ENCODE data around the gene PRDM16. TPM values are rescaled to one million over a fixed set of nuclear protein-coding genes. Genes with fewer than 3 reads are reported as not detected.

Gene PRDM16
- total RNA-seq, 1 experiment from 2014 or later, result 22.3 TPM

DNA sequence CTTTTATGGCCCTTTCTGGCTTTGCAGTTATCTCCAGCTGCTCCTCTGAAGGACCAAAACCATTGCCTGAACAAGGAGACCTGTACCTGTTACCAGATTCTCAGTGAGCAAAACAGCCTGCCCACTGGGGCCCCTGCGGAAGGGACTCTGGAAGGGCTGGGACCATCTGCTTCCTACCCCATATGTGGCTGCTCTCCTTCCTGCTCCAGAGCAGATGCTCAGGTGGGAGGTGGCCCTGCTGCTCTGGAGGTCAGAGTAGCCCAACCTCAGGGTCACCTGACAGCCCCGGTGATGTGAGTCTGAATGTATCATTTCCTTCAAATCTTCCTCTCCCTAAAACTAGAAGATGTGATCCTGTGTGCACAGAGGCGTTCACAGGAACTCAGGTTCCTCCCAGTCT, 33.6 kb downstream of the PRDM16 start:
- ATAC-seq, result no peak
- no peaks in the 10 kb centered on the region for H3K27me3 ChIP-seq (ENCODE audit: control insufficient read depth, insufficient read depth, low read length)
- intact Hi-C loops (cut with micrococcal nuclease; ENCODE audit: unreplicated experiment) (no loop called here), in situ Hi-C loops (cut with HindIII; ENCODE audit: low pct_unique_long_range_greater_than_20kb, low sequenced_read_pairs) (no loop called here)
- H3K4me3 ChIP-seq (ENCODE audit: low read depth in 2 of 2, low read length in 2 of 2), result no peak overlapping the region
- no peaks in the 10 kb centered on the region for H3K4me1 ChIP-seq (ENCODE audit: control insufficient read depth, insufficient read depth, low read length)
- no peaks in the 10 kb centered on the region for H3K36me3 ChIP-seq (ENCODE audit: control insufficient read depth, insufficient read depth, low read length)
- H3K9me3 ChIP-seq (ENCODE audit: control insufficient read depth, insufficient read depth, low read depth, low read length), result no peaks in the 10 kb centered on the region
- ChIA-PET CTCF (no interaction called here), POLR2A (no interaction called here)
- DNase-seq (ENCODE audit: low read depth, low spot score), result no peak
- no peak for TF ChIP-seq SIN3A (IDR thresholded peaks at IDR 0.05; ENCODE audit: borderline replicate concordance, insufficient read depth, low read depth, low read length)
- TF ChIP-seq, protein P1, sequence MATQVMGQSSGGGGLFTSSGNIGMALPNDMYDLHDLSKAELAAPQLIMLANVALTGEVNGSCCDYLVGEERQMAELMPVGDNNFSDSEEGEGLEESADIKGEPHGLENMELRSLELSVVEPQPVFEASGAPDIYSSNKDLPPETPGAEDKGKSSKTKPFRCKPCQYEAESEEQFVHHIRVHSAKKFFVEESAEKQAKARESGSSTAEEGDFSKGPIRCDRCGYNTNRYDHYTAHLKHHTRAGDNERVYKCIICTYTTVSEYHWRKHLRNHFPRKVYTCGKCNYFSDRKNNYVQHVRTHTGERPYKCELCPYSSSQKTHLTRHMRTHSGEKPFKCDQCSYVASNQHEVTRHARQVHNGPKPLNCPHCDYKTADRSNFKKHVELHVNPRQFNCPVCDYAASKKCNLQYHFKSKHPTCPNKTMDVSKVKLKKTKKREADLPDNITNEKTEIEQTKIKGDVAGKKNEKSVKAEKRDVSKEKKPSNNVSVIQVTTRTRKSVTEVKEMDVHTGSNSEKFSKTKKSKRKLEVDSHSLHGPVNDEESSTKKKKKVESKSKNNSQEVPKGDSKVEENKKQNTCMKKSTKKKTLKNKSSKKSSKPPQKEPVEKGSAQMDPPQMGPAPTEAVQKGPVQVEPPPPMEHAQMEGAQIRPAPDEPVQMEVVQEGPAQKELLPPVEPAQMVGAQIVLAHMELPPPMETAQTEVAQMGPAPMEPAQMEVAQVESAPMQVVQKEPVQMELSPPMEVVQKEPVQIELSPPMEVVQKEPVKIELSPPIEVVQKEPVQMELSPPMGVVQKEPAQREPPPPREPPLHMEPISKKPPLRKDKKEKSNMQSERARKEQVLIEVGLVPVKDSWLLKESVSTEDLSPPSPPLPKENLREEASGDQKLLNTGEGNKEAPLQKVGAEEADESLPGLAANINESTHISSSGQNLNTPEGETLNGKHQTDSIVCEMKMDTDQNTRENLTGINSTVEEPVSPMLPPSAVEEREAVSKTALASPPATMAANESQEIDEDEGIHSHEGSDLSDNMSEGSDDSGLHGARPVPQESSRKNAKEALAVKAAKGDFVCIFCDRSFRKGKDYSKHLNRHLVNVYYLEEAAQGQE (IDR thresholded peaks at IDR 0.05; ENCODE audit: insufficient read depth in 1 of 2, low read depth in 2 of 2, low read length in 1 of 2), result no peak
- TF ChIP-seq TCF7L2 (IDR thresholded peaks at IDR 0.05; ENCODE audit: low read depth, low read length), result no peak
- no peak for TF ChIP-seq POLR2AphosphoS5 (IDR thresholded peaks at IDR 0.05; ENCODE audit: low read depth, low read length)
- TF ChIP-seq, protein P2, sequence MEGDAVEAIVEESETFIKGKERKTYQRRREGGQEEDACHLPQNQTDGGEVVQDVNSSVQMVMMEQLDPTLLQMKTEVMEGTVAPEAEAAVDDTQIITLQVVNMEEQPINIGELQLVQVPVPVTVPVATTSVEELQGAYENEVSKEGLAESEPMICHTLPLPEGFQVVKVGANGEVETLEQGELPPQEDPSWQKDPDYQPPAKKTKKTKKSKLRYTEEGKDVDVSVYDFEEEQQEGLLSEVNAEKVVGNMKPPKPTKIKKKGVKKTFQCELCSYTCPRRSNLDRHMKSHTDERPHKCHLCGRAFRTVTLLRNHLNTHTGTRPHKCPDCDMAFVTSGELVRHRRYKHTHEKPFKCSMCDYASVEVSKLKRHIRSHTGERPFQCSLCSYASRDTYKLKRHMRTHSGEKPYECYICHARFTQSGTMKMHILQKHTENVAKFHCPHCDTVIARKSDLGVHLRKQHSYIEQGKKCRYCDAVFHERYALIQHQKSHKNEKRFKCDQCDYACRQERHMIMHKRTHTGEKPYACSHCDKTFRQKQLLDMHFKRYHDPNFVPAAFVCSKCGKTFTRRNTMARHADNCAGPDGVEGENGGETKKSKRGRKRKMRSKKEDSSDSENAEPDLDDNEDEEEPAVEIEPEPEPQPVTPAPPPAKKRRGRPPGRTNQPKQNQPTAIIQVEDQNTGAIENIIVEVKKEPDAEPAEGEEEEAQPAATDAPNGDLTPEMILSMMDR (IDR thresholded peaks at IDR 0.05), result no peak
- no peak overlapping the region for H3K27ac ChIP-seq (ENCODE audit: low read length)
- BruUV-seq (replicated peaks), result no TSS peak

DNA sequence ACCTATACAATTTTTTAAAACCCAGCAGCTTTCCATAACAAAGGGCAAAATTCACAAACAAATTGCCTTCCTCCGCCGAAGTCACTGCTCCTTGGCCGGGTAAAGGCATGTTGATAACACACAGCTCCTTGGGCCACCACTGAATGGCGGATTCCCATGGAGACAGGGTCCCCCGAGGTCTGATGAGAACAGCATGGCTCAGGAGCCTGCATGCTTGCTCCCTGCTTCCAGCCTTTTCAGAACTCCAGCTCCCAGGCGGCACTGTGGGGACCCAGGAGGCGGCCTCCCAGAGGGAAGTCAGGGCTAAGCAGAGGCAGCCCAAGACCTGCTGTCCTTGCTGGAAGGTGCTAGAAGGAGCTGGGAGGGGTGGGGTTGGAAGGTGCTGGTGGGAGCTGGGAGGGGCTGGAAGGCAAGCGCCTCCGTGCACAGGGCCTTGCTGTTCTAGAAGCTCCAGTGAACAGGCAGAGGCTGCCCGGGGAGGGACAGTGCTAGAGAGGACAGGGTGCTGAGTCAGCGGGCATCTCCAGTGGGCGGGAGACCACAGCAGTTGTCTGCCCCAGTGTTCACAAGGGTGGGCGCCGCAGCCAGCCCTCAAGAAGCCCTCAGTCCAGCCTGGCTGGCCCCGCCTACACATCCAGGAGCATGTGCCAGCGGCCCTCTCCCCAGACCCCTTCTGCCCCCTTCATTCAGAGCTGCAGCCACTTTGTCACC, 35.1 kb downstream of the PRDM16 start:
- Histone ChIP-seq H3K27ac (ENCODE audit: low read length) (no peak overlapping the region), H3K36me3 (ENCODE audit: control insufficient read depth, insufficient read depth, low read length) (no peaks in the 10 kb centered on the region), H3K4me1 (ENCODE audit: control insufficient read depth, insufficient read depth, low read length) (no peaks in the 10 kb centered on the region), H3K27me3 (ENCODE audit: control insufficient read depth, insufficient read depth, low read length) (no peaks in the 10 kb centered on the region), H3K9me3 (ENCODE audit: control insufficient read depth, insufficient read depth, low read depth, low read length) (no peaks in the 10 kb centered on the region), H3K4me3 (ENCODE audit: low read depth in 2 of 2, low read length in 2 of 2) (no peak overlapping the region)
- no peak for ATAC-seq
- in situ Hi-C loops (cut with HindIII; ENCODE audit: low pct_unique_long_range_greater_than_20kb, low sequenced_read_pairs) (no loop called here), intact Hi-C loops (cut with micrococcal nuclease; ENCODE audit: unreplicated experiment) (no loop called here)
- no peak for TF ChIP-seq SIN3A (IDR thresholded peaks at IDR 0.05; ENCODE audit: borderline replicate concordance, insufficient read depth, low read depth, low read length)
- TF ChIP-seq, protein P1 (IDR thresholded peaks at IDR 0.05; ENCODE audit: insufficient read depth in 1 of 2, low read depth in 2 of 2, low read length in 1 of 2), result no peak
- no peak for TF ChIP-seq POLR2AphosphoS5 (IDR thresholded peaks at IDR 0.05; ENCODE audit: low read depth, low read length)
- TF ChIP-seq, protein P2 (IDR thresholded peaks at IDR 0.05), result no peak
- no peak for TF ChIP-seq TCF7L2 (IDR thresholded peaks at IDR 0.05; ENCODE audit: low read depth, low read length)
- DNase-seq (ENCODE audit: low read depth, low spot score), result no peak
- ChIA-PET POLR2A (no interaction called here), CTCF (no interaction called here)
- BruUV-seq (replicated peaks), result no TSS peak
